HG03135 (cell line): ENCODE measurements around the gene LGALS9.

Experiments used
- ATAC-seq: cut with Tn5 transposase; IDR thresholded peaks from one replicate; pipeline ENCODE4 v1.9.1; 2021; ENCODE audit warnings: mild to moderate bottlenecking, moderate library complexity; ENCODE audit not compliant: unreplicated experiment

The LGALS9 gene

GRCh38 chr17:27630607-27631410 is at the start of gene LGALS9:
Gene LGALS9, plus strand, starts transcription at chr17:27631188. Its CDS starts 78 bp downstream, at chr17:27631266.
- ATAC-seq, result peak; percentile 57

GRCh38 chr17:27582696-27583095 is 48.3 kb upstream of the LGALS9 start:
- ATAC-seq, result no peak

- ATAC-seq, result no peak
These were observed 45.8 kb upstream of the LGALS9 start for GRCh38 chr17:27585153-27585681.

DNA sequence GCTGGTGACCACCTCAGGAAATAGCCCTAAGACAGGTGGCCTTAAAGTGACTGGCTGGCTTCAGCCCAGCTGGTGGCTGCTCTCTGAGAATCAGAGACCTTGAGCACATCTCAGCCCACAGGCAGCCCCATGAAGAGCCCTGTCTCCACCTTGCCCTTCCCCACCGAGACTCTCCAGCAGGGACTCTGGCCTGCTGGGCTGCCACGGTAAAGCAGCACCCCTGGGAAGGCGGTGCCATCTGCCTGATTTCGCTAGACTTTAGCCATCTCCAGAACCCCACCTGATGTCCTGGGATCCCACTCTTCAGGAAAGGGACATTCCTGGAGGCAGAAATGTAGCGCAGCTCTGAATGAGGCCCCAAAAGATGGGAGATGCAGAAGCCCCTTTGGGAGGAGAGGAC is 45.2 kb upstream of the LGALS9 start:
- ATAC-seq, result no peak

DNA sequence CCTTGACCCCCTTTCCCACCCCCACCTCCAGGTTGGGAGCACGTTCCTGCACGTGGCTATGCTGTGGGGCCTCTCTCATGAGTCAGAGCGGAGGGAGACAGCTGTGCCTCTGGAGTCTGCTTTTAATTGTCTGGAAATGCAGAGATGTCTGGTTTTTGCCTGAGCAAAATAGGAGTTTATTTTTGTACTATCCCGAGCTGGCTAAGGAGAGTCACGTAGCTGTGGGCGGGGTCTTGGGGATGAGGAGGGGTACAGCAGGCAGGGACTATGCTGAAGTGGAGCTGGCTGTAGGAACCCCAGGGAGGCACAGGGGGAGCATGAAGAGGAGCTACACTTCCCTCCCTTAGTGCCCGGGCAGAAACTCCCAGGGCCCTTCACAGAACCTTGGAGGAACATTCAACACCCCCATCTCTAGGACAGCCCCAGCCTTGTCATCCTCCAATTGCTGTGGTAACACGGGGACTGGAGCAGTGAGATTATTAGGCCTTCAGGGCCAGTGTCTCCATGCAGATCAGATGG is 44.7 kb upstream of the LGALS9 start:
- ATAC-seq, result no peak

DNA sequence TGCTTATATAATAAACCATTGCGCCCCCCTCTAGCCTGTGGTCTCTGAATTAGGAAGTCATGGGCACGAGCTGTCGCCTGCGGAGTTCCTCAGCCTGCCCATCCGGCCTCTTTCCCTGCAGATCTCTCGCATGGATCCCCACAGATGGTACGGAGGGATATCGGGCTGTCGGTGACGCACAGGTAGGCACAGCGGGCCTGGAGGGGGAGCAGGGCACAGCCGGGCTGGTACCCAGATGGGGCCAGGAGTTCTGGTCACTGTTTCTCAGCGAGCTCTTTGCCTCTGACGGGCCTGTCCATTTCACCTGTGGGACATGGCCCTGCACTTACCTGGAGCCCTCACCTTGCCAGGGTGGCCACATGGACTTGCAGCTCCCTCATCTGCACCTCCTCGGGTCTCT is 42.6 kb upstream of the LGALS9 start:
- no peak for ATAC-seq

DNA sequence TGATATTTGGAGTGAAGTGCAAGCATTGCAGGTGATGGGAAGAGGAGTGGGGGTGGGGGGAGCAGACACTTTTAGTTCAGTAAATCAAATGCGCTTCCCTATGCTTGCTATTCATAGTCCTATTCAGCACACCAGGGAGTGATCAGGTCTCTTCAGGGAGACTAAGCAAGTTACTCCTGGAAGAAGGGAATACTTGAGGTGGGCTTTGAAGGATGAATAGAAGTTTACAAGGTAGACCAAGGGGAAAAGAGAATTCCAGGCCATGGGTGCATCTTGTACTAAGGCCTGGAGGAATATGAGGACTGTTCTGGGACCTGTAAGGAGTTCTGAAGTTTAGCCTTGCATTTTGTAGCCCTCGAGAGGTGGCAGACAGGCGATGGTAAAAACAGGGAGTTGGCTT is 40.1 kb upstream of the LGALS9 start:
- ATAC-seq, result no peak

GRCh38 chr17:27591986-27592385 is 39.0 kb upstream of the LGALS9 start:
- no peak for ATAC-seq

DNA sequence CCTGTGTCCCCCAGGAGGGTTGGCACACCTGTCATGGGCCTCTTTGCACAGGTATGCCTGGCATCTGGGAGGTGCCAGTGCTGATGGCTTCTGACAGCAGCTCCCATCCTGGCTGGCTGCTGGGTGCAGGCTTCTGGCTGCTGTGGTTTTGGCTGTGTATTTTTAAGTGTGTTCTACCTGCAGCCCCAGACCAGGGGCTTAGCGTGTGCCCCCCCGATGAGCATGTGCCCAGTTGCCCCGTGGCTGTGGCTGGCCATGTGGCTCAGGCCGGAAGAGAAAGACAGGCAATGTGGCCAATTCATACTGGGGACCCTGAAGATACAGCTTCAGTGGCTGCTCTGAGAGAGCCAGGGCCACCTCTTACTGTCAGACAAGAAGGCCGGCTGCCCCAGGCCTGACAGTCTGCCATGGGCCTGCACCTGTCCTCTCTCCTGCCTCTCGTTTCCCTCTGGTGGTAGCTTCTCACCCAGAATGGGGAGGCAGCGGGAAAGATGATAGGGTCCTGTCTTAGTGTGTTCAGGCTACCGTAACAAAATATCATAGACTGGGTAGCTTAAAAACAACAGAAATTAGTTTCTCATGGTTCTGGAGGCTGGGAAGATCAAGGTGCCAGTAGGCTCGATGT is 37.6 kb upstream of the LGALS9 start:
- ATAC-seq, result no peak

- no peak for ATAC-seq
These were observed 37.1 kb upstream of the LGALS9 start for GRCh38 chr17:27593857-27594255.

DNA sequence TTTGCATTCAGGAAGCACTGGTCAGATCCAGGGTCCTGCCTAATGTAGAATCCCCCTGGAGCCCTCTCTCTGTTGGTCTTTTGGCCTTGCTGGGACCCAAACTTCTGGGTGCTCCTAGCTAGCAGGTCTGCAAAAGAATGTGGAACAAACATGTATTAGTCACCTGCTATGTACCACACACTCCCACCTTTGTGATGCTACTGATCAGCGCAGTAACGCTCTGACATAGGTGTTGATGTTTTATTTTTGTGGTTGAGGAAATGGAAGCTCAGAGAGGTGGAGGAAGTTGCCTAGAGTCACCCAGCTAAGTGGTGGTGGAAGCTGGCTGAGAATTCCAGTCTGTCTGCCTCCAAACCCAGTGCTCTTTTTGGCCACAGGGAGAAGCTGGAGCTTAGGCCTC is 35.8 kb upstream of the LGALS9 start:
- no peak for ATAC-seq

- ATAC-seq, result no peak
These were observed 34.9 kb upstream of the LGALS9 start for GRCh38 chr17:27596096-27596495.

GRCh38 chr17:27596566-27597187 is 34.3 kb upstream of the LGALS9 start:
- ATAC-seq, result no peak

GRCh38 chr17:27597188-27597580 is 33.8 kb upstream of the LGALS9 start:
- no peak for ATAC-seq

GRCh38 chr17:27597783-27598320 is 33.1 kb upstream of the LGALS9 start:
- no peak for ATAC-seq

DNA sequence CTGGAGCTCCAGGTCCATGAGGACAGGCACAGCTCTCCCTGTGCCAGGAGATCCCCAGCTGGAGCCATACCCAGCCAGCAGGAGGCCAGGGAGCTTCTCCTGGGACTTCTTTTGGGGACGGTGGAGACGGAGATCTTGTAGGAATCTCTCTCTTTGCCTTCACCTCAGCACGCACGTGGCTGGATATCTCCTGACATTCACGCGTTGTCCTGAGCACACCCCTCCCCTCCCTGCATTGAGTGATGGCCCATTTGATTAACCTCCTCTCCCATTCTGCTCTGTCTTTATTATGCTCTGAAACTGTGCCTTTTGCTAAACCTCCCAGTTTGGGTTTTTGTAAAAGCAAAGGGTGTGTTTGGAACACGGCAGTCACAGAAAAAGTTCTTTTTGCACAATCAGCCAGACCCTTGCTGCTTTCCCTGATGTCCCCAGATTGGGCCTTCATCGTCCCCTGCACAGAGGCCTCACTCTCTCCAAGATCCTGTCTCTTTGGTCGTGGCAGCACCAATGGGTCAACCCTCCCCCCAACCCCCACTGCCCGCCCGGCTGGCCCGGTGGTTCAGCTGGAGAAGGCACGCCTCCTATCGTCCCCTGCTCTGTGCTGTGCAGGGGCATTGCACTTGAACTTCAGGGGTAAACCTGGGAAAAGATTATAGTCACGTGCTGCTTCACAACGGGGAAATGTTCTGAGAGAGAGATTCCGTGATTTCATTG is 32.5 kb upstream of the LGALS9 start:
- ATAC-seq, result no peak

- ATAC-seq, result no peak
These were observed 30.5 kb upstream of the LGALS9 start for GRCh38 chr17:27600471-27600870.

DNA sequence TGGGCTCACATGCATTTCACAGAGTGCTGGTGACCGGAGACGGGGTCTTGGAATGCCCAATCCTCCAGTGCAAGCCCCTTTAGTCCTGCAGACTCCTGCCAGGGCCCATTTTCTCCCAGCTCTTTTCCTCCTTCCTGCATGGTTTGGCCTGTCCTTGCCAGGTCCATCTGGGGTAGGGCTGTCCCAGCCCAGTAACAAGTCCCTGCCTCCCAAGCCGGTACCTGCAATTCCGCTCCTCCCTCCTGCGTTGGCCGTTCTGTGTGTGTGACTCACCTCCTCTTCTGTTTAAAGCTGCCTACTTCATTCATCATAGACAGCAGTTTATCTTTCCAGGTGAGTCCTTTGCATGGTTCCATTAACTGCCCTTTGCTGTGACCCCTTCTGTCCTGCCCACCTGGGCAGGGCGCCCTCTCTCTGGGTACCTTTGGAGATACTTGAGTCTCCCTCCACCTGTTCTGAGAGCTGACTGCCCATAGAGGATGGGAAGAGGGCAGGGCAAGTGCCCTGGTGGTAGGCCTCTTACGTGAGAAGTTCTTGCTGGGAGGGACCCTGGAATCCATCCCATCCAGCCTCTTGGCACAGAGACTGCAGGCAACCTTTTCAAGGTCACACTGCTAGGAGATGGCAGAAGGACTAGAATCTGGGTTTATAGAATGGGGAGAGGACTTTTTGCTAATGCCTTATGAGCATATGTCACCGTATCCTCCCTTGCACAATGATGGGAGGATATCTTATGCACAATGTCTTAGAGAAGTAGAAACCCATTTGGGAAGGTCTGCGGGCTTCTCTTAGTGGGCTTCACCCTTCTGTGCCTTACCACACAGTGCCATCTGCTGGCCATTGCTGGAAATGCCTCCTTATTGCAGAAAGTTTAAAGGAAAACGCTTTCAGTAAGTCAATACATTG is 29.7 kb upstream of the LGALS9 start:
- ATAC-seq, result no peak

GRCh38 chr17:27601975-27602302 is 29.0 kb upstream of the LGALS9 start:
- no peak for ATAC-seq
